GM04503 (cell line): ENCODE measurements around the gene HBEGF.
"Not testable (repeated sequence)": the region's sequence is repeated elsewhere in the genome, so short reads cannot be mapped to it uniquely, and the experiment has no call there.

Experiments
- DNase-seq: peaks from one replicate; pipeline ENCODE4 v3.0.0-alpha.2; 2012; ENCODE audit warnings: low read depth

Gene HBEGF

DNA sequence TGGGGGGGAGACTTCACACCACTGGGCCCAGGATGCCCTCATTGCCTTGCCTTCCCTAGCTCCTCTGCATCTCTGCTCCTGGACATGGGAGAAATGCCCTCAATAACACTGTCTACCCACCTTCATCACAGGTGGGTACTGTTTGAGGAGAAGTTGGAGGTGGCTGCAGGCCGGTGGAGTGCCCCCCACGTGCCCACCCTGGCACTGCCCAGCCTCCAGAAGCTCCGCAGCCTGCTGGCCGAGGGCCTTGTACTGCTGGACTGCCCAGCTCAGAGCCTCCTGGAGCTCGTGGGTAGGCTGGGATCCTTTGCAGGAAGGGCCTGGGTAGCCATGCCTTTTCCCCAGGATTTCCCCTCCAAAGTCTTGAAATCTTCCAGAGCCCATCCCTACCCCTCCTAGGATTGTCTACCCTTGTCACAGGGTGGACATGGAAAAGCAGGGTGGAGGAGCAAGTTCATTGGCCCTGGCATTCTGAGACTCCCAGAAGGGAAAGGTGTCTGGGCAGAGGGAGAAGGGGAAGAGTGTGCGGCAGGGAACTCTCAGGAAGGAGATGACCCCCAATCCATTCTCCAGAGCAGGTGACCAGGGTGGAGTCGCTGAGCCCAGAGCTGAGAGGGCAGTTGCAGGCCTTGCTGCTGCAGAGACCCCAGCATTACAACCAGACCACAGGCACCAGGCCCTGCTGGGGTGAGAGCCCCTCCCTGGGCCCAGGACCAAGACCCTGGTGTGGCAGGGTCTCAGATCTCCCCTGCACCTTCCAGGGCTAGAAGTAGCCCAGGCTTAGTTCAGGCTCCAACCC is 14.5 kb upstream of the HBEGF start:
- DNase-seq = no peak

DNA sequence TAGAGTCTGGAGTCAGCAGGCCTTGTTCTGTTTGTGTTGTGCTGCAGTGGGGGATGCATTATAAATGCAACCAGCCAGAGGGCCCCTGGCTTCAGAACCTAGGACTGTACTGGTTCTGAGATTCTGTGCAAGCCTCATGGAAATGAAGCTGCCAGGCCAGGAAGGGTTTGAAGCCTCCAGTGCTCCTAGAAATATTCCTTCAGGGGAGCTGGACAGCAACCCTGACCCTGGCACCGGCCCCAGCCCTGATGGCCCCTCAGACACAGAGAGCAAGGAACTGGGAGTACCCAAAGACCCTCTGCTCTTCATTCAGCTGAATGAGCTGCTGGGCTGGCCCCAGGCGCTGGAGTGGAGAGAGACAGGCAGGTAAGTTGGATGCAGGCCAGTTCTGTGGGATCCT is 13.7 kb upstream of the HBEGF start, which contains the start of gene SLC4A9:
SLC4A9 (plus strand) TSS at position 94 of the 400 bp plus-strand sequence; CDS start at position 137, 43 bp downstream.
- no peak for DNase-seq

DNA sequence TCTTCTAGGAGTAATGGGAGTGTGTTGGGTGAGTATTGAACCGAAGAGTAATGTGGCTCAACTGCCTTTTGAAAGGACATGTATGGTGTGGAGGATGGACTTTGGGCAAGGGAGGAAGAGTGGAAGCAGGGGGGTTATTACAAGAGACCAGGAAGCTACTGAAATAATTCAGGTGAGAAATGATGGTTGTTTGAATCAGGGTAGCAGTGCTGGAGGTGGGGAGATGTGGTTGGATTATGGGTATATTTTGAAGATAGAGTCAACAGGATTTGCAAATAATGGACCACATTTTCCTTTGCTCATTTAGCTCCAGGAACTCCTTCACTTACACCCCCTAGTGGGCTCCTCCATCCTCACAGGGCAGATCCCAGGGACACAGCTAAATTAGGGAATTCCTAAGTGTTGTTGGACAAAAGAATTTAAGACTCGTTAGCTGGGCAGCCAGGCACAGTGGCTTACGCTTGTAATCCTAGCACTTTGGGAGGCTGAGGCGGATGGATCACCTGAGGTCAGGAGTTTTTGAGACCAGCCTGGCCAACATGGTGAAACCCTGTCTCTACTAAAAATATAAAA is 12.4 kb upstream of the HBEGF start:
- no peak for DNase-seq

DNA sequence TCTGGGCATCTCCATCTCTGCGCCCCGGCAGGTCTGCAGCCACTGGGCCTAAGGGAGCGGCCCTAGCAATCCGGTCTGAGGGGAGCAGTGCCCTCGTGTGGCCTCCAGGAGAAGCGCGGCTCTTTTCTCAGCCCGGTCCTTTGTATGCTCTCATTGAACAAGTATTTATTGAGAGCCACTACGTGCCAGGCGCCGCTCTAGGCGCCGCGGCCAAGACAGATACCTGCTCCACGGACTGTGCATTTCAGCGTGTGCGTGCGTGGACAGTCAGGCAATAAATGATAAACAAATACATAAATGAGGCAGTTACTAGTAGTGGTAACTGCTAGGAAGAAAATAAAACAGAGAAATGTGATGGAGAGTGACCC is 11.3 kb upstream of the HBEGF start:
- peak; percentile 34 for DNase-seq

DNA sequence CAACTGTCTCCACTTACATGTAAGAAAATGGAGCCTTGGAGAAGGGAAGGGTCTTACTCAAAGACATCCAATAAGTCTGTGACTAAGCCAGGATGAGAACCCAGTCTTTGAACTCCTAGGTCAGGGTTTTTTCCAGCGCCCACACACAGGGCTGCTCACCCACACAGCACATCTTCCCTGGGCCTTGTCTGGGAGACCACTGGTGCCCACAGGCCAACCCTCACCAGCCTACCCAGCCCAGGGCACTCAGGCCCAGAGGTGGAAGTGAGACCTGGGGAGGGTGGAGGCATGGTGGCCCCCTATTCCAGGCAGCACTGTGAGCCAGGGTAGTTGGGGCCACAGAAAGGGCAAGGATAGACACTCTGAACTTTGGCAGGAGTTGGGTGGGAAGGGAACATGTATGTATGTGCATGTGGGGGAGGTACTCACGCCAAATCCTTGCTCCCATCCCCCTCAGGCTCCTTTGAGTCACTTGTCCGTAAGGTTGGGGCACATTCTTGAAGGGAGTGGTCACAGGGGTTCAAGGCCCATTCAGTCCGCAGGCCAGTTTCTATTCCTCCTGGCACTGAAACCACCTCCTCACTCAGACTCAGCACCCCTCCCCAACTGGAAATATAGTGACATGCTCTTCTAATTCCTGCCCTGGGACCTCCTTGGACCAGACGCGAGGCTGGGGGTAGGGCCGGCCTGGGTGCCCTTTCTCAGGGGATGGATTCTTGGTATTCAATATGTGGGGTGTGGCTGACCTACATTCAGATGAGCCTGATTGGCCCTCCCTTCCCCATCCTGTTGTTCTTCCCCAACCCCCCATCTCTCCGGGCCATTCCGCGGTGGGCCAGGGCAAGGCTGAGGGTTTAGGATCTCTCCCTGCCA is 10.7 kb upstream of the HBEGF start:
- no peak for DNase-seq

GRCh38 chr5:140355546-140355945 is 9.1 kb upstream of the HBEGF start:
- no peak for DNase-seq

DNA sequence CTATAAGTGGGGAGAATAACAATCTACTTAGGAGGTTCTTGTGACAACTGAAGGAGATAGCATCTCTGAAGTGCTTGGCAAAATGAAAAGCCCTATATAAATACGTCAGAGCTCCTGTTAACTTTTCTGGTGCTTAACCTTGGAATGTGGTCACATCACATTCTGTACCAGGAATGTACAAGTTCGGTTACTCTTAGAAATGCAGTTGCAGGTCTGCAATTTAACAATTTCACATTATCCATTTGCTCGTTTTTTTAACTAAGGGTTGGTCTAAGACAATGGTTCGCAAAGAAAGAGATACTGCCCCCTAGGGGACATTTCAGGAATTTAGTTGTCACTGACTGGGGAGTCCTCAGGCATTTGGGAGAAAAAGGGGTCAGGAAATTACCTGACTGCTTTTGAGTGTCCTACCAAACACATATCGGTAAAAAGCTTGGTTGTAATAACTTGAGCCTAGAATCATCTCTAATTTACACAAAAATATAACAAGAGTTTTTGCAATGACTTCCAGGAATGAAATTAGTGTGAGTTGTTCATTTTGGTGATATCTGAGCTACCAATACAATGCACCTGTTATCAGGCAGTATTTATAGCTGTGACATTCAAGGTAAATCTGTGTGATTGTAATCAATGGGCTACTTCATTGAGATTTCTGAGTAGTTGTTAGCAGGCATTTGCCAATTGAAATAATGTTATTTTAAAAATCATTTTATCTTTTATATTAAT is 5.4 kb upstream of the HBEGF start:
- DNase-seq = peak; percentile 27

- no peak for DNase-seq
Measured at GRCh38 chr5:140349244-140349643, 2.8 kb upstream of the HBEGF start.

- no peak for DNase-seq
Measured at GRCh38 chr5:140348104-140348503, 1.7 kb upstream of the HBEGF start.

DNA sequence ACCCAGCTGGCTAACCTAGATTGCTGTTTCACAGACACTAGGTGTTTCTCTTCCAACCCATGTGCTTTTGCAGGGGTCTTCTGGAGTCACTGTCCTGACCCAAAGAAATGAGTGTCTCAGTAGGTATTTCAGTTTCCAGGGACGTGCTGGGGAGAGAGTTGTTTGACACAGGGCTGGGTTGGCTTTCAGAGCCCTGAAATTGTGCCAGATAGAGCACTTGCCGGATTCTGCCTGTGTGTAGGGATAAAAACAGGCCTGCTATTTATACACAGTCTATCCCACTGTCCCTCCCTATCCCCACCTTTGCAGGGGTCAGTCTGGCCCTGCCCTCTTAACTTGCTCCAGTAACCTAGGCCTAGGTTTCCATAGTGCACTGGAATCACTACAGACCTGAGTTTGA is 957 bp upstream of the HBEGF start:
- DNase-seq = no peak

DNA sequence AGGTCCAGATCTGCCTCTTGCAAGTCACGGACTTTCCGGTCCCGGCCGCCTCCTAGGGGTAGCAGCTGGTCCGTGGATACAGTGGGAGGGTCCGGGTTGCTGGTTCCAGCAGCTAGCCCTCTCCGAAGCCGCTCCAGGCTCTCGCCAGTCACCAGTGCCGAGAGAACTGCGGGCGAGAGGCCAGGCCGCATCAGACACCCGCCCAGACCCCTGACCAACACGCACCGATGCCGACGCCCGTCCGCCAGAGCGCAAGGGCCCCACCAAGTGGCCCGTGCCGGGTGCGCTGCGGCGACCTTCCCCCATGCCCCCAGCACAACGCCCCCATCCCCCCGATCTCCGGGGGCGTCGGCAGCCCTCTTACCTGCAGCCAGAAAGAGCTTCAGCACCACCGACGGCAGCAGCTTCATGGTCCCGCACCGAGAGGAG is 470 bp downstream of the HBEGF start:
- no peak for DNase-seq

DNA sequence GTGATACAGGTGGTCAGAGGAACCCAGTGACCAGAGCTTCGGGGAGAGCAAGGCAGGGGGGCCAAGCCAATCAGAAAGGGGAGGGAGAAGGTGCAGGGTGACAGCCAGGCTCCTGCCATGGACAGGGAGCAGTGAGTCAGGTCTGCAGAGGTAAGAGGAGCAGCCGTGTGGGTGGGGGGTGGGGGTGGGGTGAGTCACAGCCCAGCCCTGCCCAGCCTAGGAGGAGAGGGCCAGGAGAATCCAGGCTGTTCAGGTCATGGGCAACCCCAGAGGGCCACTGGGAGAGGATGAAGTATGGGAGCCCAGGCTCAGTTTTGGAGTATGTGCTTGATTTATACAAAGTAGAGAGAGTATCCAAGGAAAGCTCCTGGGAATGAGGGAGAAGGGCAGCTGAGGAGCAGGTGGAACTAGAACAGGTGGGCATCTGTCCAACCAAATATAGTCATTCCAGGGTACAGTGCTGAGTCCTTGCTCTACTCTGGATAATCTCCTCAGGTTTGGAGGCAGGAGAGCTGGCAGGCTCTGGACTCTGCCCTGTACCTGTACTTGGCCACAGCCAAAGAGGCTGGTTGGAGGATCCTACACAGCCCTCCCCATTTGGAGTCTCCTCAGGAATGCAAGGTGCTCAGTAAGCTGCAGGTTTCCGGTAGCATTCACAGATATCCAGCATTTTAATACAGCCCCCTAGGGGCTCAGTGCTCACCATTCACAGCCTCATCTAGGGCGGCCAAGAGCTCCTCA is 1.6 kb downstream of the HBEGF start:
- DNase-seq = no peak

DNA sequence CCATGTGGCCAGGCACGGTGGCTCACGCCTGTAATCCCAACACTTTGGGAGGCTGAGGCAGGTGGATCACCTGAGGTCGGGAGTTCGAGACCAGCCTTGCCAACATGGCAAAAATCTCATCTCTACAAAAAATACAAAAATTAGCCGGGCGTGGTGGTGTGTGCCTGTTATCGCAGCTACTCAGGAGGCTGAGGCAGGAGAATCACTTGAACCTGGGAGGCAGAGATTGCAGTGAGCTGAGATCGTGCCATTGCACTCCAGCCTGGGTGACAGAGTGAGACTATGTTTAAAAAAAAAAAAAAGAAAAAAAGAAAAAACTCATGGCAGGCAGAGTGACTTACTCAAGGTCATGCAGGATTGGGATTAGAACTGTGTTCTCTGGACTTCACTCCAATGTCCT is 2.6 kb downstream of the HBEGF start:
- not testable (repeated sequence) for DNase-seq

DNA sequence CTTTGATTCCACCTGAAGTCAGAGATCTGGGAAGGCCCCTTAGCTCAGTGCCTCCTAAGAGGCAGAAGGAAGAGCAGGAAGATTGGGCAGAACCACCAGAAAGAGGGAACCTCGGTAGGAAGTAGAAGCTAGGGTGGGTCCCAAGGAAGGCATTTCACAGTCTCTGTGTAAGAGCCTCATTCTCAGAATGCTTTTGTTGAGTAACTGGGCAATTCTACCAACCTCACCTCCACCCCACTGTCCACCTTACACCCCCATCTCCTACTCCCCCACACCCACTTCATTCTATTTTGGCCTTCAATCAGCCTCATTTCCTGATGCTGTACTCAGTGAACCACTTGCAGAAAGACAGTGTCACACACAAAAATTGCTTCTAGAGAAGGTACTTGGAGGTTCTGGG is 3.5 kb downstream of the HBEGF start:
- no peak for DNase-seq

DNA sequence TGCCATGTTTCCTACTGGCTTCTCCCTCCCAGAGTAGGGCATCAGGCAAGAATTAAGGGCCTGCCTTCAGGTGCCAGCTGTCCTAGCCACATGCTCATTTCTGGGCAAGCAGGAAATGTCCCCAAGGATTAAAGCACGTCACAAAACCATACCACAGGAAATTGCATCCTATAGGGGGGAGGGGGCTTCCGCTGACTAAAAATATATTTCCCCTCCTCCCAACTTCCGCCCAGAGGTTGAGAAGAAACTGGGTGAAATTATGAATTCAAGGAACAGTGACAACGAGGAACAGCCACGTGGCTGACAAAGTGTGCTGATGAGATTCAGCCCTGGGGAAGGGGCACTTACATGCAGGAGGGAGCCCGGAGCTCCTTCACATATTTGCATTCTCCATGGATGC is 4.1 kb downstream of the HBEGF start:
- DNase-seq = no peak

GRCh38 chr5:140341591-140341990 is 4.8 kb downstream of the HBEGF start:
- DNase-seq = no peak

DNA sequence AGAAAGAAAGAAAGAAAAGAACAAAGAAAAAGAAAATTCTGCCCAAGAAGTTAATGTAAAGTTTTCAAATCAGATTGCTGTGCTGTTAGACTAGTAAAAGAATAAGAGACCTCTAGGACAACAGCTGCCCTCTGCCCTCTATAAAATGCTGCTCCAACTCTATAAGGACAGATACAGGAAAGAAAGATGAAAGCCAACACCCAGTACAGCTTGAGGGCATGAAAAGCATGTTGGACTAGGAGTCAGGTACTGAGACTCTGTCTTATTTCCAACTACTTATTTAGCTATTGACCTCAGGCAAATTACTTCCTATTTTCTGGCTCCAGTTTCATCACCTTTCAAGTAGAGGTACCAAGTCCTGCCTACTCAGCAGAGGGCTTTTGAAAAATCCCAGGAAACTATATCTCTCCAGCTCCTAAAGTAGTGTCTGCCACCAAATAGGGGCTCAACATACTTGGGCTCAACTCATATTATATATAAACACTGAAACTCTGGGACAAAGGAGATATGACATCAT is 5.7 kb downstream of the HBEGF start:
- DNase-seq = no peak

DNA sequence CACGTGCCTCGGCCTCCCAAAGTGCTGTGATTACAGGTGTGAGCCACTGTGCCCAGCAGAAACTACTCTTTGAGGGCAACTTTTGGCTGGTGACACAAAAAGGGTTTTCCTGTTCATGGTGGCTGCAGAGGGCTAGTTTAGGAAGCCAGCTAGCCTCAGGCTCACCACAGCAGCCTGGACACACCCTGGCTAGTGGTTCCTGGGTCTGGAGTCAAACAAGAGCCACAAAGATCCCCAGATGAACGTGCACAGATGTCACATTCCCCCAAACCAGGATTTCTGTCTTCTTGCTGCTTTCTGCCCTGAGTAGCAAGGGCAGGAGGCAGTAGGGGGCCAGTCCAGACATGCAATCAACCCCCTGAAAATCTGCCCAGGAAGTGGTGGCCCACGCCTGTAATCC is 6.8 kb downstream of the HBEGF start:
- no peak for DNase-seq

DNA sequence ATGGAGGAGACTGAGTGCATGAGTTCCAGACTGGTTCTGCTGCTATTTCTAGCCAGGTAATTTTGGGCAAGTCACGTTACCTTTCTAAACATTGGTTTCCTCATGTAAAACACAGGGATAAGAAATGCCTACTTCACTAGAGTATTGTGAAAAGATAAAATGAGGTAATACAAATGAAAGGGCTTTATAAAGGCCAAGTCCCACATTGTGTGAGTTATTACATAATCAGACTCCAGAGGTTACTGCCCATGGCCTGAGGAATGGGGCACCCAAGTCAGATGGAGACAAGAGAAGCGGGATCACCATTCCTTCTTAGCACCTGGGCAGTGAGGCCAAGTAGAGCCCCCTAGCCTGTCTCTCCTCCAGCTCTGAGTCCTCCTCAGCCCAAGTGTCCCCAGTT is 7.5 kb downstream of the HBEGF start:
- DNase-seq = no peak

- DNase-seq = no peak
Measured at GRCh38 chr5:140338336-140338735, 8.1 kb downstream of the HBEGF start.

GRCh38 chr5:140337880-140338279 is 8.5 kb downstream of the HBEGF start:
- no peak for DNase-seq
